Lung microvascular endothelial cell (primary cell): Measurements from ENCODE around the gene AK3. TPM values are rescaled to one million over a fixed set of nuclear protein-coding genes. Genes with fewer than 3 reads are reported as not detected.
A peak's percentile ranks its signal among the peaks of the same experiment; 100 is the strongest.
"Not testable (repeated sequence)": the region's sequence is repeated elsewhere in the genome, so short reads cannot be mapped to it uniquely, and the experiment has no call there.

ENCODE experiments used
- DNase-seq, 2 donors: peaks; one replicate each; pipeline versions ENCODE4 v3.0.0 to v3.0.0-alpha.2; 2010; ENCODE audit warnings: low read depth in 2 of 2
- total RNA-seq: library from RNA; depleted of rRNA; stranded (reverse); fragments of >200 nt; gene quantifications from 2 replicates; pipeline ENCODE4 v1.2.1, GENCODE V29; 2014

Gene AK3
- total RNA-seq, 1 donor from 2014 or later, result 43.7 TPM

DNA sequence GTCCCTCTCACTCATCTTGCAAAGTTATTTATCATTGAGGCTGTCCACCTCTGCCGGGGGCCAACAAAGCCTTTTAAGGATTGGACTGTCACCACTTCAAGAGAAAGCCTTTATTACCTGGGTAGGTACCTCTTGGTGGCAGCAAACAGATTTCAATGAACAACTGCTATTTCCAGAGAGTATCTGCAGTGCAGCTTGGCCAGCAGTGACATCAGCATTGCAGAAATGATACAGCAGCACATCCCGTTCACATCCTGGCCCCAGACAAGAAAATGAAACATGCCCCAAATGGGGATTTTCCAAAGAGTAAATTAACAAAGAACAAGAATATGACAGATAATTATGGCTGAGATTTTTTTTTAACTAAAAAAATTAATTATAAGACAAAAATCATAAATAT, 72.4 kb downstream of the AK3 start:
- no peak for DNase-seq

DNA sequence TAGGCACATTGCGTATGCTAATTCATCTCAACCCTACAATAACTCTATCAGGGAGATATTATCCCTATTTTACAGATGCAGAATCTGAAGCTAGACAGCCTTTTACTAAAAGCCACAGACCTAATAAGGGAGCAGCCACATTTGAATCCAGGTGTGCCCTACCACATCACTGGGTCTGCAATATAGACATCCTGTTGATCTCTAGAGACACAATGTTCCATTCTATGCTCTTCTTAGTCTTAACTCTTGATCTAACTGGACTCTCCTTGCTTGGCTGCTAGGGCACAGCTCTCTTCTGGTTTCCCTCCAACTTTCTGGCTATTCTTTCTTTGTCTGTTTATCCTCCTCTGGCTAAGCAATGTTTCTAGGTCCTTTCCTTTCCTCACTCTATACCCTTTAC, 73.3 kb downstream of the AK3 start:
- DNase-seq, result no peak

DNA sequence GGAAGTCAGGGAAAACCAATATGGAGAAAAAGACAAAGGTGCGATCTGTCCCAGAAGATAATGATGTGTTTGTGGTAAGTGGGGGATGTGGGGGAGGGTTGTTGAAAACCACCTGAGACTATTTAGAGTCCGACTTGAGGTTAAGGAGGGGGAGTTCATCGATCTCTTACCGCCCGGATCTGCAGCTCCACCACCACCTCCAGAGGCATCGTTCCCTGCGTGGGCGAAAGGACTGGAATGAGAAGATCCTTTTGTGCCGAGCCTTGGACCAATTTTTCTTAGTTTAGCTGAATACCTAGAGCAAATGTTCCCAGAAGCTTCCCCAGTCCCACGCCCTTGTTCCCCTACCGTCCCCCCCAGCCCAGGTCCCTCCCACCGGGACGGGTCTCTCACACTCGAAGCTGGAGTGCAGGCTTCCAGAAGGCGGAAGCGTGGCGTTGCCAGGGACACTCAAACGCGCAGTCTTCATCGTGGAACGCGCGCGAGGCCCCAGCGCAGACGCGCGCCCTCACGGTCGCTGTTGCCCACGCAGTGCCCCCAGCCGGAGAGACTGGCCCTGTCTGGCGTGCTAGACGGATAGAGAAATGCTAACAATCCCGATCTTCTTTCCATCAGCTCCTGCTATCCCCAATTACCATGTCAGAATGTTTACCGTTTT, 74.8 kb downstream of the AK3 start, which contains the start of gene SPATA6L:
TSS of gene SPATA6L (minus strand) at position 439 of the 658 bp plus-strand sequence. CDS start at position 209, 230 bp downstream.
- DNase-seq, result peak; percentile 76 to 93

DNA sequence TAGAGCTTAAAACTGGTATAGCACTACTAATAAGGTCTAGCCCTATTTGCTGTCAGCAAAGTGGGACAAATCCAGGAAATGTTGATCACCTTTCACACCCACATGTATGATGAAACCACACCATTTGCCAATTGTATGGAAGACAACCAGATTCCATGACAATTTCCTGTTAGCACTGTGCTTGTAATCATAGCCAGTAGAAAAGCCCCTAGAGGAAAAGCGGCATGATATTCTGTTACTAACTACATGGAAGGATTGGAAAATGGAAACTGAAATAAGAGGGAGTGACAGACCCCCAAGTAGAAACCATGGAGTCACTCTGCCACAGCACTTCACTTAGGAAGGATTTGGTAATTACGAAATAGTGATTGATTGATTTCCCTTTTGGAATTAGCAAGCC, 75.6 kb downstream of the AK3 start:
- DNase-seq, result peak; percentile 85 to 99

DNA sequence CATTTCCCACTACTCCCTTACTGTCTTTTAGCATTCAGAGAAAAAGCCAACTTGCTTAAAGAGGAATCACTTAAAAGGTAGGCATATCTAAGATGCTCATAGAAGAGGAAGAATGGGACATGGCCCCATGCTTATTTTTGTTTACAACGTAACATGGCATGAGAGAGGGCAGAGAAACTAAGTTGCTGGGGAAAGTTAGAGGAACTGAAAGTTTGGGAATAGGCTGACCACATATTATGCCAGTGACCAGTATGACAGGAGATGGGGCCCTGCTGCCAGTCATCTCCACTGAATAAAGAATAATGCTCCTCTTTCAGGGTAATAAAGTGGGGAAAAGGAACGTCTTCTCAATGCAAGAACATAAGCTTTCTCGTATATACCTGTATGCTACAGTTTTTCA, 77.0 kb downstream of the AK3 start:
- peak in 1 of 2 donors; percentile 17 for DNase-seq

DNA sequence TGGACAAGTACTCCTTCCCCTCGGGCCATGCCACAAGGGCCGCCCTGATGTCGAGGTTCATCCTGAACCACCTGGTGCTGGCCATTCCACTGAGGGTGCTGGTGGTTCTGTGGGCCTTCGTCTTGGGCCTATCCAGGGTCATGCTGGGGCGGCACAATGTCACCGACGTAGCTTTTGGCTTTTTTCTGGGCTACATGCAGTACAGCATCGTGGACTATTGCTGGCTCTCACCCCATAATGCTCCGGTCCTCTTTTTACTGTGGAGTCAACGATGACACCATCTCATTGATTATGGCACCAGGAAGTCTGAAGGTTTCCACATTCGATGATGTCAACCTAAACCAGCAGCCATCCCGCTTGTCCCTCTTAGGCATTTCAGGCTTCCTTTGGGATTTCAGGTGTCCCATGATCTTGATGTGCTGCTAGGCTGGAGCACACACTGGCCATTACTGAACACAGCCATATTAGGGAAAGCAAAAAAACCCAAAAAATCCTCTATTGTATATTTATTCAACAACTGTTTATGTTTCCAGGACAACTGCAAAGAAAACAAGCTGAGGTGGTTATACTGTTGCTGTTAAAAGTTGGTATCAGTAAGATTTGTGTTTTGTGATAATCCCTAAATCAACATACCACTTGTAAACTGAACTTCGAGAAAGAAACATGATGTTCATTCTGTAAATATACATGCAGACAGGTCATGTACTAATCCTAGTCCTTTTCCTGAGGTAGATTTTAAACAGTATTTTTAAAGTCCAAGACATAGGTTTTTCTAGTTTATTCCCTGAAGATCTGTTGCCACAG, 77.8 kb downstream of the AK3 start:
- DNase-seq, result peak in 1 of 2 donors; percentile 55

DNA sequence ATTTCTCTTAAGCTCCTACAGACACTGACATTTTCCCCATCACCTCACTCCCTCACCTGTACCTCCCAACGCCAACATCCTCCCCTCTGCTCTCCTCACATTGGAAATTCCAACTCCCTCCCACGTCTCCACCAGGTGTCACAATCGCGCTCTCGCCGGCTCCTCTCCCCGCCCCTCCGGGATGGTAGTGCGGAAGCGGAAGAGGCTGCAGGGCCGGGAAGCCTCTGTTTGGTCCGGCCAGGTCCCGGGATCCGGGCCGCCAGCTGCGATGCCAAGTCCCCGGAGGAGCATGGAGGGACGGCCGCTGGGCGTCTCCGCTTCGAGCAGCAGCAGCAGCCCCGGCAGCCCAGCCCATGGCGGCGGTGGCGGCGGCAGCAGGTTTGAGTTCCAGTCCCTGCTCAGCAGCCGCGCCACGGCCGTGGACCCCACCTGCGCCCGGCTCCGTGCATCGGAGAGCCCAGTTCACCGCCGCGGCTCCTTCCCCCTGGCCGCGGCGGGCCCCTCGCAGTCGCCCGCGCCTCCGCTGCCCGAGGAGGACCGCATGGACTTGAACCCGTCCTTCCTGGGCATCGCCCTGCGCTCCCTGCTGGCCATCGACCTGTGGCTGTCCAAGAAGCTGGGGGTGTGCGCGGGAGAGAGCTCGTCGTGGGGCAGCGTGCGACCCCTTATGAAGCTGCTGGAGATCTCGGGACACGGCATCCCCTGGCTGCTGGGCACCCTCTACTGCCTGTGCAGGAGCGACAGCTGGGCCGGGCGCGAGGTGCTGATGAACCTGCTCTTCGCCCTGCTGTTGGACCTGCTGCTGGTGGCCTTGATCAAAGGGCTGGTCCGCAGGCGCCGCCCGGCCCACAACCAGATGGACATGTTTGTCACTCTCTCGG, 78.7 kb downstream of the AK3 start, which contains the start of gene PLPP6:
TSS of gene PLPP6 (plus strand) at position 187 of the 881 bp plus-strand sequence. CDS start at position 269, 82 bp downstream.
- peak; percentile 82 to 93 for DNase-seq

DNA sequence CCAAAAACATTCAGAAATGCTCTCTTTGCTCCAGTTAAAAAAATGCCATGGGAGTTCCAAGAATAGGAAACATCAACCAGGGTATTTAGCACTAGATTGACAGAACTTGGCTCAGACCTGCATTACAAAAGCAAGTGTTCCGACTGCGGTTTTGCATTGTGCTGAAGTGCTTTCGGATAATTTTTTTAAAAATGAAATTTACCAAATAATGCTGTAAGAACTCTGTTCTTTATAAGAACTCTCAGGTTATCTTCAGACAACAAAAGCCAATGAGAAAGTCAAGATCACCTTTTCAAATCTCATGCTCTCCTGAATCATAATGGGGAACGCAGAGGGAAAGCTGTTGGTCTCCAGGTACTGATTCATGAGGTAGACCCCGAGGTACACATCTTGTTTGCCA, 79.4 kb downstream of the AK3 start:
- DNase-seq, result peak in 1 of 2 donors; percentile 41

DNA sequence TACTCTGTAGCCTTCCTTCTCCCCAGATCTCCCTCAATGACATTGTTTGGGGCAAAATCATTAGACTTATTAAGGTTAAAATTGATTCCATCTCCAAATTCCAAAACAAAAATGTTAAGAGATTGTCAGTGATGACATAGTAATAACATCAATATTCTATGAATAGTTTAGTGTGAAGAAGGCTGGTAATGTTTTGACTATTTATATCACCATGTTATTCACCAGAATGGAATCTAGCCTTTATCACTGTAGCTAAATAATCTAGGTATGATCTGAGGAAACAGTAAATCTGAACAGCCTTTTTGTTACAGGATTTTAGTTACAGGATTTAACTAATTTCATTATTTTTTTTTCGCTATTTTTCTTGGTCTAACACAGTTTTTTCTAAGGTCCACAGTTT, 79.8 kb downstream of the AK3 start:
- no peak for DNase-seq

DNA sequence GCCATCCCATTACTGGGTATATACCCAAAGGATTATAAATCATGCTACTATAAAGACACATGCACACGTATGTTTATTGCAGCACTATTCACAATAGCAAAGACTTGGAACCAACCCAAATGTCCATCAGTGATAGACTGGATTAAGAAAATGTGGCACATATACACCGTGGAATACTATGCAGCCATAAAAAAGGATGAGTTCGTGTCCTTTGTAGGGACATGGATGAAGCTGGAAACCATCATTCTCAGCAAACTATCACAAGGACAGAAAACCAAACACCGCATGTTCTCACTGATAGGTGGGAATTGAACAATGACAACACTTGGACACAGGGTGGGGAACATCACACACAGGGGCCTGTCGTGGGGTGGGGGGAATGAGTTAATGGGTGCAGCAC, 80.3 kb downstream of the AK3 start:
- not testable (repeated sequence) for DNase-seq

Other genes starting within 250 kb of the AK3 start
- gene PLPP6, start 78.9 kb downstream of the AK3 start, total RNA-seq, result 4.4 and 7.3 TPM in 2 replicates
- gene SPATA6L, start 74.7 kb downstream of the AK3 start, total RNA-seq, result 2.8 and 6.5 TPM in 2 replicates
- gene CDC37L1, start 61.6 kb downstream of the AK3 start, total RNA-seq, result 3.9 and 6.5 TPM in 2 replicates
- gene RCL1, start 51.7 kb upstream of the AK3 start, total RNA-seq, result 8.5 and 12.9 TPM in 2 replicates
- gene JAK2, start 244.1 kb upstream of the AK3 start, total RNA-seq, result 3.7 and 7.1 TPM in 2 replicates